Measurements from ENCODE around the gene SH3GL2.

The SH3GL2 gene

GRCh38 chr9:17636821-17637220 is 58.0 kb downstream of the SH3GL2 start:
- TF ChIP-seq, protein P1, sequence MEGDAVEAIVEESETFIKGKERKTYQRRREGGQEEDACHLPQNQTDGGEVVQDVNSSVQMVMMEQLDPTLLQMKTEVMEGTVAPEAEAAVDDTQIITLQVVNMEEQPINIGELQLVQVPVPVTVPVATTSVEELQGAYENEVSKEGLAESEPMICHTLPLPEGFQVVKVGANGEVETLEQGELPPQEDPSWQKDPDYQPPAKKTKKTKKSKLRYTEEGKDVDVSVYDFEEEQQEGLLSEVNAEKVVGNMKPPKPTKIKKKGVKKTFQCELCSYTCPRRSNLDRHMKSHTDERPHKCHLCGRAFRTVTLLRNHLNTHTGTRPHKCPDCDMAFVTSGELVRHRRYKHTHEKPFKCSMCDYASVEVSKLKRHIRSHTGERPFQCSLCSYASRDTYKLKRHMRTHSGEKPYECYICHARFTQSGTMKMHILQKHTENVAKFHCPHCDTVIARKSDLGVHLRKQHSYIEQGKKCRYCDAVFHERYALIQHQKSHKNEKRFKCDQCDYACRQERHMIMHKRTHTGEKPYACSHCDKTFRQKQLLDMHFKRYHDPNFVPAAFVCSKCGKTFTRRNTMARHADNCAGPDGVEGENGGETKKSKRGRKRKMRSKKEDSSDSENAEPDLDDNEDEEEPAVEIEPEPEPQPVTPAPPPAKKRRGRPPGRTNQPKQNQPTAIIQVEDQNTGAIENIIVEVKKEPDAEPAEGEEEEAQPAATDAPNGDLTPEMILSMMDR (IDR thresholded peaks at IDR 0.05; ENCODE audit: insufficient read depth, low read length, poor library complexity, severe bottlenecking): no peak
- H3K27me3 ChIP-seq (replicated peaks; ENCODE audit: control insufficient read depth, insufficient read depth, low read length): no peaks in the 10 kb centered on the region
- no peak for DNase-seq (ENCODE audit: extremely low read depth, insufficient read length)
- H3K4me3 ChIP-seq (replicated peaks; ENCODE audit: low read depth, low read length): no peak overlapping the region
- no peaks in the 10 kb centered on the region for H3K36me3 ChIP-seq (ENCODE audit: control insufficient read depth, insufficient read depth, low read length)

DNA sequence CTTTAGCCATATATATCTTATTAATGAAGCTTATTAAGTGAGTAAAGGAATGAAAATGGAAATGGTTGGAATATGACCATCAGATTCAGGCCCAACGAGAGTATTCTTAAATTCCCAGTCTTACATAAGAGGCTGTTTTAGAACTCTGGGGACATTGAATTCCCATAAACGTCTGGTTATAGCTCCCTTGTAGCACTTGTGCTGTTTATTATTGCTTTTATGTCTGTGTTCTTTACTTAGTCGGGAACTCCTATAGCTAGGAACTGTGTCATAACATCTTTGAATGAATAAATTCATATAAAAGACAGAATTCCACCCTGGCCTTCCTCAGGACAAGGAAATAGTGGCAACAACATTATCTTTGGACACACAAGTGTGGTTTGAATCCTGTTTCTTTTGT is 58.4 kb downstream of the SH3GL2 start:
- TF ChIP-seq, protein P1 (IDR thresholded peaks at IDR 0.05; ENCODE audit: insufficient read depth, low read length, poor library complexity, severe bottlenecking): no peak
- Histone ChIP-seq H3K36me3 (ENCODE audit: control insufficient read depth, insufficient read depth, low read length) (no peaks in the 10 kb centered on the region), H3K4me3 (replicated peaks; ENCODE audit: low read depth, low read length) (no peak overlapping the region), H3K27me3 (replicated peaks; ENCODE audit: control insufficient read depth, insufficient read depth, low read length) (no peaks in the 10 kb centered on the region)
- no peak for DNase-seq (ENCODE audit: extremely low read depth, insufficient read length)

DNA sequence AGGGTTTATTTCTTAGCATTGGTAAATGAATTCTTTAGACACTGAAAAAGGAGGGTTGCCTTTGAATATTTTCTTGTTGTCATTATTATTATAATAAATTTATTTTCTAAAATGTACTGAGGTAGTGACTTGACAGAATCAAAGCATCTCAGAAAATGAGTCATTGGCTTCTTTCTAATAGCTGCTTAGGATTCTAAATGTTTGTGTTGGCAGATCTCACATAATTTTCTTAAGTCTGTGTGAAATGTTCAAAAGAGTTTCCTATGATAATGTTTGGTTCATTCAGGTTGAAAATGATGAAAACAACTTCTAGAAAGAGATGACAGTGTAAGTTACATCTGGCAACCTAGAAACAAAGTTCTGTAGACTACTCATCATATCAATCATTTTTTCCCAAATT is 69.7 kb downstream of the SH3GL2 start:
- Histone ChIP-seq H3K36me3 (ENCODE audit: control insufficient read depth, insufficient read depth, low read length) (no peaks in the 10 kb centered on the region), H3K27me3 (replicated peaks; ENCODE audit: control insufficient read depth, insufficient read depth, low read length) (no peaks in the 10 kb centered on the region), H3K4me3 (replicated peaks; ENCODE audit: low read depth, low read length) (no peak overlapping the region)
- no peak for DNase-seq (ENCODE audit: extremely low read depth, insufficient read length)
- TF ChIP-seq, protein P1 (IDR thresholded peaks at IDR 0.05; ENCODE audit: insufficient read depth, low read length, poor library complexity, severe bottlenecking): no peak

DNA sequence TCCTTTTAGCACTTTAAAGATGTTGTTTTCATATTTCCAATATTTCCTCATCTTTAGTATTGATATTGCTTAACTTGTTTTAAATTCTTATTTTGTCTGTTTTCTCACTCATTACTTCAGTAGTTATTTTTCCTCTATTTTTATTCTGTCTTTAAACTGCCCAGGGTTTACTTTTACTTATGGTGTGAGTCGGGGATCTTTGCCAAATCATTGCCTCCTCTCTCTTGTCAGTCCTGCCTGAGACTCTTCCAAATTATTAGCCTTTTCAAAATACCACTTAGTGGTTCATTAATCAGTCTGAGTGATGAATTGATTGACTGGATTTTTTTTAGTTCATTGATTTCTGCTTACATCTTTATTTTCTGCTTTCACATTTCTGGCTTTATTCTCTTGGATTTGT is 72.9 kb downstream of the SH3GL2 start:
- DNase-seq (ENCODE audit: extremely low read depth, insufficient read length): no peak
- H3K4me3 ChIP-seq (replicated peaks; ENCODE audit: low read depth, low read length): no peak overlapping the region
- TF ChIP-seq, protein P1 (IDR thresholded peaks at IDR 0.05; ENCODE audit: insufficient read depth, low read length, poor library complexity, severe bottlenecking): no peak
- H3K27me3 ChIP-seq (replicated peaks; ENCODE audit: control insufficient read depth, insufficient read depth, low read length): no peaks in the 10 kb centered on the region
- H3K36me3 ChIP-seq (ENCODE audit: control insufficient read depth, insufficient read depth, low read length): no peaks in the 10 kb centered on the region

DNA sequence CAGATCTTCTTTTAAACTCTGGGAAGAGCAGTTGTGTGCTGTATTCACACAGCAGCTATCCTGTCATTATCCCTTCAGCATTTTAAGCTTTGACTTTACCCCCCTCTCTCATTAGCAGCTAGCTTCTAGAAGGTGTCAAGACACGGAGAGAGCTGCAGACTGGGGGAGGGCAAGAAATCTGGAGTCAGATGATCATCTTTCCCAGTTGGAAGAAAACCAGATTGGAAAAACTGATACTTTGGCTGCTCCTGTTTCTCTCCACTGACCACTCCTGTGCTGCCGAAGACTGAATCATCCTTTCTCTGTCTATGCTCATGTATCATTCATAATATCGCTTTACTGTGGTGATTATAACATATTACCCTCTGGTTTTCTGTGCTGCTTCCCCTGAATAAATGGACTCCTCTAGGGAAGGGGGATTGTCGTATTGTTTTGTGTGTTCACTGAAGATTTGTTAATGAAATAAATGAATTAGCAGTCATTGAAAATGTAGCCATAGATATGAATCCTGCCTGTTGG is 75.1 kb downstream of the SH3GL2 start:
- H3K4me3 ChIP-seq (replicated peaks; ENCODE audit: low read depth, low read length): no peak overlapping the region
- TF ChIP-seq, protein P1 (IDR thresholded peaks at IDR 0.05; ENCODE audit: insufficient read depth, low read length, poor library complexity, severe bottlenecking): no peak
- no peaks in the 10 kb centered on the region for H3K36me3 ChIP-seq (ENCODE audit: control insufficient read depth, insufficient read depth, low read length)
- DNase-seq (ENCODE audit: extremely low read depth, insufficient read length): no peak
- no peaks in the 10 kb centered on the region for H3K27me3 ChIP-seq (replicated peaks; ENCODE audit: control insufficient read depth, insufficient read depth, low read length)

DNA sequence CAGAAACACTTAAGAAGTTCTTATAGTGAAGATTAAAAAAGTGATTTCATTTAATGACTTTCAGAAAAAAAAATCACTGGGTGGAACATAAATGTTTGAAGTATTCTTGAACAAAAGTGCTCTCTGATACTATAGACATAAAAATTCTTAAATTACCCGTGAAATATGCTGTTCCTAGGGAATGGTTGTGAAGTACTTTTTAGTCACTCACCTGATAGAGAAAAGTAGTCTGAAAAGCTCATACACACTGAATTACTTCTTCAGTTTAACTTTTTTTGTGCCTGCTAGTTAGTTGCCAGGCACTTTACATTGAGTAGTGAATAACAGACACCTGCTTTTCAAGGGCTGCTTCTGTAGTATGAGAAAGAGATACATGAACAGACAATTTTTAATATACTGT is 78.0 kb downstream of the SH3GL2 start:
- no peaks in the 10 kb centered on the region for H3K27me3 ChIP-seq (replicated peaks; ENCODE audit: control insufficient read depth, insufficient read depth, low read length)
- TF ChIP-seq, protein P1 (IDR thresholded peaks at IDR 0.05; ENCODE audit: insufficient read depth, low read length, poor library complexity, severe bottlenecking): no peak
- no peak overlapping the region for H3K4me3 ChIP-seq (replicated peaks; ENCODE audit: low read depth, low read length)
- DNase-seq (ENCODE audit: extremely low read depth, insufficient read length): no peak
- no peaks in the 10 kb centered on the region for H3K36me3 ChIP-seq (ENCODE audit: control insufficient read depth, insufficient read depth, low read length)

All from GM06990 (cell line).